GM12891 (cell line): ENCODE data around the gene SFRP5.

Source experiments
- DNase-seq: peaks from one replicate; pipeline ENCODE4 v3.0.0; 2011; ENCODE audit warnings: low spot score; ENCODE audit not compliant: insufficient read length
- FAIRE-seq: peaks from 2 replicates; lab custom pipeline; 2011; peaks lifted over from hg19 to GRCh38; lab: Jason Lieb, UNC
- PAX5 ChIP-seq: IDR thresholded peaks from 2 replicates; pipeline ENCODE4 v1.6.1; 2011; ENCODE audit warnings: low read length, moderate library complexity, mild to moderate bottlenecking; ENCODE audit not compliant: insufficient read depth, severe bottlenecking
- POLR2A ChIP-seq: IDR thresholded peaks from 2 replicates; pipeline ENCODE4 v1.6.1; 2011; ENCODE audit warnings: low read depth, low read length, control low read depth
- POLR2AphosphoS5 ChIP-seq: IDR thresholded peaks from 2 replicates; pipeline ENCODE4 v1.6.1; 2011; ENCODE audit warnings: low read depth, low read length, control low read depth
- POU2F2 ChIP-seq: IDR thresholded peaks from 2 replicates; pipeline ENCODE4 v1.6.1; 2011; ENCODE audit warnings: low read depth, mild to moderate bottlenecking, control low read depth, low read length, moderate library complexity
- SPI1 ChIP-seq: IDR thresholded peaks from 2 replicates; pipeline ENCODE4 v1.6.1; 2011; ENCODE audit warnings: low read depth, low read length, control low read depth
- TAF1 ChIP-seq: IDR thresholded peaks from 2 replicates; pipeline ENCODE4 v1.6.1; 2011; ENCODE audit warnings: low read depth, low read length, control low read depth

The SFRP5 gene

GRCh38 chr10:97788552-97789442 is 17.0 kb upstream of the SFRP5 start:
- TF ChIP-seq PAX5 (no peak), POLR2AphosphoS5 (no peak), POLR2A (no peak)
- DNase-seq (no peak), FAIRE-seq (no peak)

- no peak for FAIRE-seq
- no peak for DNase-seq
- TF ChIP-seq POU2F2 (no peak), PAX5 (no peak)
Observed at GRCh38 chr10:97785731-97786130, 13.9 kb upstream of the SFRP5 start.

GRCh38 chr10:97785231-97785630 is 13.4 kb upstream of the SFRP5 start:
- TF ChIP-seq POLR2AphosphoS5 (no peak), TAF1 (no peak), SPI1 (no peak), POLR2A (no peak), POU2F2 (no peak), PAX5 (no peak)
- DNase-seq: no peak
- no peak for FAIRE-seq

GRCh38 chr10:97784200-97784810 is 12.5 kb upstream of the SFRP5 start:
- FAIRE-seq (no peak), DNase-seq (no peak)

GRCh38 chr10:97782455-97783228 is 10.8 kb upstream of the SFRP5 start:
- DNase-seq (no peak), FAIRE-seq (no peak)
- TF ChIP-seq POU2F2: no peak
- TF ChIP-seq POLR2AphosphoS5: no peak
- TF ChIP-seq PAX5: no peak
- no peak for TF ChIP-seq TAF1
- no peak for TF ChIP-seq POLR2A
- no peak for TF ChIP-seq SPI1

More at GRCh38 chr10:97784200-97784810, 12.5 kb upstream of the SFRP5 start:
- TF ChIP-seq POU2F2 (no peak), PAX5 (no peak), POLR2AphosphoS5 (no peak), TAF1 (no peak), SPI1 (no peak), POLR2A (no peak)

GRCh38 chr10:97781618-97782331 is 10.0 kb upstream of the SFRP5 start:
- no peak for DNase-seq
- TF ChIP-seq PAX5 (no peak), POLR2A (no peak), TAF1 (no peak), POU2F2 (no peak), SPI1 (no peak), POLR2AphosphoS5 (no peak)
- no peak for FAIRE-seq

GRCh38 chr10:97780841-97781617 is 9.2 kb upstream of the SFRP5 start:
- FAIRE-seq (no peak), DNase-seq (no peak)
- no peak for TF ChIP-seq SPI1
- TF ChIP-seq POLR2A: no peak
- TF ChIP-seq POLR2AphosphoS5: no peak
- no peak for TF ChIP-seq PAX5
- no peak for TF ChIP-seq POU2F2
- TF ChIP-seq TAF1: no peak

- TF ChIP-seq POLR2AphosphoS5 (no peak), POU2F2 (no peak), POLR2A (no peak), PAX5 (no peak), TAF1 (no peak), SPI1 (no peak)
- no peak for FAIRE-seq
- DNase-seq: no peak
Observed at GRCh38 chr10:97779975-97780374, 8.2 kb upstream of the SFRP5 start.

GRCh38 chr10:97779492-97779891 is 7.7 kb upstream of the SFRP5 start:
- TF ChIP-seq PAX5: no peak
- no peak for TF ChIP-seq TAF1
- no peak for TF ChIP-seq POU2F2
- TF ChIP-seq POLR2A: no peak
- no peak for FAIRE-seq
- no peak for DNase-seq
